SIG-M5 (cell line): ENCODE results near the gene SEC61B.
"Not testable (repeated sequence)": the region's sequence is repeated elsewhere in the genome, so short reads cannot be mapped to it uniquely, and the experiment has no call there.

Source experiments
- DNase-seq: peaks from one replicate; lab custom pipeline; 2025; lab: John Stamatoyannopoulos, UW

SEC61B gene

GRCh38 chr9:99237849-99238248 lies 15.8 kb downstream of the SEC61B start:
- not testable (repeated sequence) for DNase-seq

- no peak for DNase-seq
These were observed 16.2 kb downstream of the SEC61B start for GRCh38 chr9:99238331-99238730.

GRCh38 chr9:99239341-99240060 lies 17.4 kb downstream of the SEC61B start:
- DNase-seq: no peak

GRCh38 chr9:99241106-99241505 lies 19.0 kb downstream of the SEC61B start:
- no peak for DNase-seq

- no peak for DNase-seq
These were observed 22.5 kb downstream of the SEC61B start for GRCh38 chr9:99244344-99245260.

GRCh38 chr9:99249619-99250018 lies 27.5 kb downstream of the SEC61B start:
- no peak for DNase-seq

GRCh38 chr9:99251157-99251556 lies 29.1 kb downstream of the SEC61B start:
- DNase-seq: no peak

GRCh38 chr9:99253134-99253533 lies 31.1 kb downstream of the SEC61B start:
- DNase-seq: no peak

- DNase-seq: no peak
These were observed 31.8 kb downstream of the SEC61B start for GRCh38 chr9:99253772-99254431.

- no peak for DNase-seq
These were observed 33.6 kb downstream of the SEC61B start for GRCh38 chr9:99255651-99256050.

GRCh38 chr9:99257723-99258389 lies 35.8 kb downstream of the SEC61B start:
- DNase-seq: no peak

GRCh38 chr9:99259231-99259918 lies 37.3 kb downstream of the SEC61B start:
- DNase-seq: no peak

- no peak for DNase-seq
These were observed 39.8 kb downstream of the SEC61B start for GRCh38 chr9:99261923-99262322.

- DNase-seq: no peak
These were observed 40.9 kb downstream of the SEC61B start for GRCh38 chr9:99262949-99263418.

GRCh38 chr9:99264070-99264680 lies 42.1 kb downstream of the SEC61B start:
- DNase-seq: no peak

GRCh38 chr9:99265691-99266090 lies 43.6 kb downstream of the SEC61B start:
- DNase-seq: no peak

GRCh38 chr9:99266255-99267023 lies 44.4 kb downstream of the SEC61B start:
- DNase-seq: no peak

- no peak for DNase-seq
These were observed 47.3 kb downstream of the SEC61B start for GRCh38 chr9:99269416-99269815.

- DNase-seq: no peak
These were observed 48.4 kb downstream of the SEC61B start for GRCh38 chr9:99270491-99270890.

GRCh38 chr9:99272836-99273235 lies 50.8 kb downstream of the SEC61B start:
- DNase-seq: no peak
